C4-2B (cell line): ENCODE results near the gene MYO7B.

Experiments
- H3K27ac ChIP-seq: fragments of 450-650 bp; 2 replicates; pipeline ENCODE4 v1.5.1; 2017
- CTCF ChIP-seq: fragments of 450-650 bp; conservative IDR thresholded peaks from 2 replicates; pipeline ENCODE4 v1.5.1; 2017; ENCODE audit warnings: mild to moderate bottlenecking
- ZFX ChIP-seq: fragments of 450-650 bp; IDR thresholded peaks from 2 replicates; pipeline ENCODE4 v1.6.1; 2017

MYO7B gene

DNA sequence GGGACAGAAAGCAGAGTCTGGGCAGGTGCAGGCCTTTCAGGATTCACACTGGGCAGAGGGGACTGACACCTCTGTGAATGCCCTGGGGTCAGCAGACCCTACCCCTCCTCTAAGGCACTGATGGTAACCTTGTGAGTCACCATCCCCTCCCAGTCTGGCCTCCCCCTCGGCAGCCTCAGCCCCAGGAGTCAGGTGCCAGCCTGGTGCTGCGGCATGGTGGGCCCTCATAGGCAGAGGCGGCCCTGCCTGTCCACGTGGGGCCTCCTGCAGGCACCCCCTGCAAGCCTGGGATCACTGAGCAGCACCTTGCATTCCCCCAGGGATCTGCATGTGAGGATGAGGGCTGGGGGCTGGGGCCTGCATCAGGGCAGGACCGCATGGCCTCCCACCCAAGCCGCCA, 105.7 kb downstream of the MYO7B start:
- H3K27ac ChIP-seq, result no peak overlapping the region
- no peak for TF ChIP-seq CTCF
- no peak for TF ChIP-seq ZFX

DNA sequence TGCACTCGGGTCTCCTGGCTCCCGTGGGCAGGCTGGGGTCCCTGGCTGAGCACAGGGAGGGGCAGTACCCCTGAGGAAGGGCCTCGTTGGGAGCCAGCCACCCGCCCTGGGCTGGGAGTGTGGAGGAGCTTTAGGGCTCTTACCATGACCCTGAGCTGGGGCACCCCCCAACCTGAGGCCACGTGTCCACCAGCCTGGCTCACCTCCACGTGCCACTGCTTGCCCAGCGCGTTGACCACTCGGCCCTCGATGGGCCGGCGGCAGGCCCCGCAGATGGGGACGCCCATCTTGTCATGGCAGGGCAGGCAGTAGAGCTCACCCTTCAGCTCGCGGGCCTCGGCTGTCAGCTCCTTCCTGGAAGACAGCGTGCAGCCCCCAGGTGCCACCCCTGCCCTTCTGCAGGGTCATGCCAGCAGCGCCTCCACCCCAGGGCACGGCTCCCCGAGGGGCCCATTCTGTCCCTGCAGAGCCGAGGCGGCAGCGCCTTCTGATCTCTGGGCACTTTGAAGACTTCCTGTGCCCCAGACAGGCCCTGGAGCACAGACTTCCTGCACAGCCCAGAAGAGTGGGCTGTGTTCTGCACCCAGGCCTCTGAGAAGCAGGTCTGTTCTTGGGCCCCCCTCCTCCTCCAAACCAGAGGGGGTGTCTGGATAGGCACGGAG, 106.5 kb downstream of the MYO7B start:
- TF ChIP-seq CTCF (no peak), ZFX (no peak)
- H3K27ac ChIP-seq, result no peak overlapping the region

GRCh38 chr2:127642706-127643438, 107.4 kb downstream of the MYO7B start:
- TF ChIP-seq CTCF, result no peak
- no peak for TF ChIP-seq ZFX
- no peak overlapping the region for H3K27ac ChIP-seq

DNA sequence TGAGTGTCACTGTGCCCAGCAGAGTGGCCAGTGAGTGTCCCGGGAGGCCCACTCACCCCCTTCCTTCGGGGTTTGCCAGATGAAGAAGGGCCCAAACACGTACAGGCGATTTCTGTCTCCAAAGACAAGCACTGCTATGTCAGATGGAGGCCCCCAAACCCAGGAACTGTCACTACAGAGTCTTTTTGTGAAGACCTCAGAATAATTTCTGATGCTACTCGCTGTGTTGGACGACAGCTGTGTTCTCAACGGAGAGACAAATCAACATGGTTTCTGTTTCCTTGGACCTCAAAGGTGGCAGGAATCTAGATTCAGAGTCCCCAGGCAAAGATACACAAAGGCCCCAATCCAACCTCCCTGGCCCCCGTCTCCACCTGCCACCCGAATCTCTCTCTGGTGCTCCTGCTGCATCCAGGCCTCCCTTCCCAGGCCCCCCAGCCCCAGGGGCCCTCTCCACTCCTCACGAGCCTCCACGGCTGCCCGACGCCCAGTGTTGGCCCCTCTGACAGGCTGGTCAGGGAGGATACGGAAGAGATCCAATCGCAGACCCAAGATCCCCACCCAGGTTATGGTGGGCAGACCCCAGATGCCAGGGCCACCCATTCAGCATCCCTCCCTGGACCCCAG, 108.1 kb downstream of the MYO7B start:
- TF ChIP-seq ZFX (no peak), CTCF (no peak)
- H3K27ac ChIP-seq, result no peak overlapping the region

DNA sequence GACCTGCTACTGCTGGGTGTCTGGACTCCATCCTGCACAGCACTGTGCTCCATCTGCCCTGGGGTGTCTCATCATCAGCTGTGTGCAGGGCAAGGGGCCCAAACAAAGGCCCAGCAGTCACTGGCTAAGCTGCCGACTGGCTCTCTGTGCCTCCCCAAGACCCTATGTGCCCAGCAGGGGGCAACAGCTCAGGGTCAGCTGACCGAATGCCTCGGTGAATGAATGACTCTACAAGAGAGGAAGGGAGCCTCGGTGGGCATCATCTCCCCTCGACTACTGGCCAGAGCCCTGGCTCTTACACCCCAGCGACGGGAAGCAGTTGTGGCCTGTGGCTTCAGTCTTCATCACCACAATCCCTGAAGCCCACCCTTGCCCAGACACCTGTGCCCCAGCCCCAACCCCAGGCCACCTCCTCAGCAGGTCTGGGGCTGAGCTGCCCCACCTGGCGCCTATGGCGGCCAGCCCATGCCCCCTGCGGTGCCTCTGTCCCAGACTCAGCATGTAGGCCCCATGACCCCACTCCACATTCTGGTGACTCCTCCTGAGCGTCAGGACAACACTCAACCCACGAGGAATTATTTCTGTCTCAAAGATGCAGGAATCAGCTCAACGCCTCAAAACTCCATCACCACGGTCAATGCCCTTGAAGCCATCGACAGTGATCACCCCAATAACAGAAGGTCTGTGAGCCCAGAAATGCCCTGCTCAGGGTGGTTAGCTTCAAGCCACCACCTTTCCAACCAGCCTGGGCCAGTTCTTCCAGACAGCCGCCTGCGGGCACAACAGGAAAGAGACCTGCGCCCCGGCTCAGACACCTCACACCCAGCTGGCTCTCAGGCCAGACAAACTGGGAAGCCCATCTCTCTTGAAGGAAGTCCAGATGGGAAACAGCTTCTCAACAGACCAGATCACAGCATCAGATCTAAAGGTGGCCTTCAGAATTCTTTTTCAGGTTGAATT, 108.9 kb downstream of the MYO7B start:
- H3K27ac ChIP-seq, result no peak overlapping the region
- TF ChIP-seq CTCF, result no peak; the same call in 1 of the 2 replicates
- no peak for TF ChIP-seq ZFX

- no peak overlapping the region for H3K27ac ChIP-seq
- TF ChIP-seq ZFX (no peak), CTCF (no peak)
Observed at GRCh38 chr2:127645026-127645394, 109.5 kb downstream of the MYO7B start.
